GM12891 (cell line): ENCODE results near the gene SLC25A26.

Experiments
- PAX5 ChIP-seq: IDR thresholded peaks from 2 replicates; pipeline ENCODE4 v1.6.1; 2011; ENCODE audit warnings: low read length, moderate library complexity, mild to moderate bottlenecking; ENCODE audit not compliant: insufficient read depth, severe bottlenecking
- POLR2A ChIP-seq: IDR thresholded peaks from 2 replicates; pipeline ENCODE4 v1.6.1; 2011; ENCODE audit warnings: low read depth, low read length, control low read depth
- POLR2AphosphoS5 ChIP-seq: IDR thresholded peaks from 2 replicates; pipeline ENCODE4 v1.6.1; 2011; ENCODE audit warnings: low read depth, low read length, control low read depth
- SPI1 ChIP-seq: IDR thresholded peaks from 2 replicates; pipeline ENCODE4 v1.6.1; 2011; ENCODE audit warnings: low read depth, low read length, control low read depth
- TAF1 ChIP-seq: IDR thresholded peaks from 2 replicates; pipeline ENCODE4 v1.6.1; 2011; ENCODE audit warnings: low read depth, low read length, control low read depth

GRCh38 chr3:66335671-66336070 lies 114.9 kb downstream of the SLC25A26 start:
- TF ChIP-seq POLR2A (no peak), POLR2AphosphoS5 (no peak), PAX5 (no peak), SPI1 (no peak), TAF1 (no peak)
